ENCODE measurements around the gene IFT20.

GRCh38 chr17:28340374-28340773, 5.1 kb upstream of the IFT20 start:
- TF ChIP-seq CTCF (IDR thresholded peaks at IDR 0.05) (no peak), POLR2A (IDR thresholded peaks at IDR 0.05) (no peak)

Data from body of pancreas (tissue), 4 donors.